ENCODE data around the gene RCBTB1. TPM values are rescaled to one million over a fixed set of nuclear protein-coding genes. Genes with fewer than 3 reads are reported as not detected.

RCBTB1 gene
- 14.6 and 17.5 TPM in 2 replicates for total RNA-seq

DNA sequence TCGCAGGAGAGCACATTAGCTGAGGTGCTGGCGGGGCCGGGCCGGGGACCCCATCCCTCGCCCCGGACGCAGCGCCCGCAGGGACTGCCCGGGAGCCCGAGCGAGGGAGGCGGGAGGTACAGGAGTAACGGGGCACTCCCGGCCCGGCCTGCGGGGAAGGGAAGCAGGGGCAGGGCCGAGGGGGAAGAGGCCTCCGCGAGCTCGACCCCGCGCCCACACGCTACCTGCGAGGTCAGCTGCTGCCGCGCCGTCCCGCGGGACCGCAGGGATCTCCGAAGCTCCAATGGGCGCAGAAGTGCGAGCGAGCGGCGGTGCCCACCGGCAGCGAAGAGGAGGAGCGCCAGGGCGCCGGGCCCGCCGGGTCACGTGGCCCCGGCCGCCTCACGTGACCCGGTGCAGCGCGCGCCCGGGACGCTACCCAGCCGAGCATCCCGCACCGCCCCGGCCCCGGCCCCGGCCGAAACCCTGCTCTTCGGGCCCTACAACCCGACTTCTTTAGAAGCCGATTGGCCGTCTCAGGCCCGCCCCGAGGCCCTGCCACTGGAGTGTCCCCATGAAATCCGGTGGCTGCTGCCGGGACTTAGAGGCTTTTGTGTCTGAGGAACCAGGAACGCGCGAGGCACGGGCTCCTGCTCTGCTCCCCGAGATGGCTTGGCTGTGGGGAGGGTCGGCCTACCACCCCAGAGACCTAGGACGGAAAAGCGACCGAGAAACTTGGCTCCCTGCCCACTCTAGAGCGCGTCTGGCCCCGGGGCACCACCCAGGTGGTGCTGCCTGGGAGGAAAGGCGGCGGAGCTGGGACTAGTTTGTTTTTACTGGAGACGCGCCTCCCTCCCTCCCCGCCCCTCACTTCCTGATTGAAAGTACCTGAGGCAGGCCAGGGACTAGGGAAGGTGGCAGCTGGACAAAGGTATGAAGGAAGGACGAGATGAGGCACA, at the start of gene RCBTB1:
Gene RCBTB1 (minus strand): TSS at position 339 of the 938 bp plus-strand sequence. CDS start 18,279 bp downstream, outside the sequence.

DNA sequence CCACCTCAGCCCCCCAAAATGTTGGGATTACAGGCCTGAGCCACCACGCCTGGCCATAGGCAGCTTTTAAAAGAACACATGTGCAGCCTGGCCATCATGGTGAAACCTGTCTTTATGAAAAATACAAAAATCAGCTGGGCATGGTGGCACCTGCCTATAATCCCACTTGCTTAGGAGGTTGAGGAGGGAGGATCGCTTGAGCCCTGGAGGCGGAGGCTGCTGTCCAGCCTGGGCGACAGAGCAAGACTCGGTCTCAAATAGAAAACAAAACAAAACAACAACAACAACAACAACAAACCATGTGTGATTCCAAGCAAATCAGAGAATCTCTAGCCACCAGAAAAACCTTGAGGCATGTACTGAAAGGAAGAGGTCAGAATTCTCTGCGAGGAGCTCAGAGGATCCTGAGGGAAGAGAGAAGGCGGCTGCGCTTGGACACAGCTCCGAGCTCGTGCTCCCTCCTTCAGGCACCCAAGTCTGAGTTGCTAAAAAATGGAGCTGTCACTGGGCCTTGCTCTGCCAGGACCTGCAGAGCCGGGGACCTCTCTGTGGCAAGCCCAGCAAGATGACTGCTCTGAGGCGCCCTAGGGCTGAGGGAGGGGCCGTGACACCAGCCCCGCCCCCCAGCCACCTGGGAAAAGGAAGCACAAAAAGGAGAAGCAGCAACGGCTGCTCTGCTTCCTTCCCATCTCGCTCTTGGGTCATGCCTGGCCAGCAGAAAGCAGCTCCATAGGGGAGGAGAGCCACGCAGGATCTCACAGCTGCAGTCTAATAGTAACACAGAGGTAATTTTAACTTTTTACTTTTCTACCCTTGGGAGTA, 42.7 kb upstream of the RCBTB1 start, which contains the start of gene ARL11:
Gene ARL11 (plus strand): TSS at position 677 of the 822 bp plus-strand sequence. CDS start 1,941 bp downstream, outside the sequence.

DNA sequence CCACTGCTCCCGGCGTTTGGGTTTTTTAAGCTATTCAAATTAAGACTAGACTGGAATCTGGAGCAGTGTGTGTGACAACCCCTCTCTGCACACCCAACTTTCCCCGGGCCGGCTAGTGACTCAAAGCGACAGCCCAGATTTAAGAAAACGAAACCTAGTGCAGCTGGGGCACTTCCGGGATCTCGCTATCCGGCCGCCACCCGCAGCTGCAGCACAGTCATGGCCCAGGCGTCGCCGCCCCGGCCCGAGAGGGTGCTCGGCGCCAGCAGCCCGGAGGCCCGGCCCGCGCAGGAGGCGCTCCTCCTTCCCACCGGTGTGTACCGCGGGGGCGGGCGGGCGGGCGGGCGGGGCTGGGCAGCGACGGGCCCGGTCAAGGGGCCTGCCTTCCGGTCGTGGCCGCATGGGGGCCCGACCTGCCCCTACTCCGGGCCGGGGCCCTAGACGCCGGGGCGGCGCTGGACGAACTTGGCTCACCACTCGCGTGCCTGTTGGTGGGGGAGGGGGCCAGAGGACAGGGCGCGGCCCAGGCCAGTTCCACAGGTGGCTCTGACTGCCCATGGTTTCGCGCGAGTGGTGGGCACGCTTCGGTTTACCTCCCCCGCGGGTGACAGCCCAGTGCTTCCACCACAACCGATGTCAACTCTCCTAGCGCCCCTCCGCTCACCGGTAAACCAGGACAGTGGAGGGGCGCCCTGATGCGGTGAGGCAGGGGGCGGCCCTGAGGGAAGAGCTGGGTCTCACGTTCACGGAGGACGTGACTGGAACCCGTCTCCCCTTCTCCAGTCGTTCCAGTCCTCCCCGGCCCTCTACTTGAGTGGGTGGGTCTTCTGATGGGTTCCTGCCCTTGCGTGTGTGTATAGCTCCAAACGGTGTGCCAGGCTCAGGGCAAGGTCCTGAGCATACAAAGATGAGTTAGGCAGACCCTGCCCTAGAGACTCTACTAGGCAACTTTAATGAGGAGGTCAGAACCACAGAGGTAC, 89.3 kb downstream of the RCBTB1 start, which contains the start of gene PHF11:
Gene PHF11 (plus strand): TSS at position 171 of the 980 bp plus-strand sequence. CDS start 49 bp downstream, at position 220.

Other genes with a start within 250 kb of the RCBTB1 start
- gene CAB39L, start 141.5 kb downstream of the RCBTB1 start, total RNA-seq = 9.5 and 14.0 TPM in 2 replicates
- 12.5 and 20.4 TPM in 2 replicates for gene SETDB2, start 141.3 kb downstream of the RCBTB1 start, total RNA-seq
- 20.3 and 21.6 TPM in 2 replicates for gene PHF11, start 89.6 kb downstream of the RCBTB1 start, total RNA-seq
- not detected in 2 replicates for gene ARL11, start 42.9 kb upstream of the RCBTB1 start, total RNA-seq
- 18.3 and 31.9 TPM in 2 replicates for gene EBPL, start 105.9 kb upstream of the RCBTB1 start, total RNA-seq
- gene KPNA3, start 207.1 kb upstream of the RCBTB1 start, total RNA-seq = 32.1 and 33.8 TPM in 2 replicates